ENCODE results near the gene MBTPS1.

MBTPS1 gene

GRCh38 chr16:84084570-84085270, 32.0 kb downstream of the MBTPS1 start:
- Histone ChIP-seq H3K36me3 (ENCODE audit: control insufficient read depth, insufficient read depth, low read length) (peaks cover 27% of the 10 kb centered on the region), H3K27me3 (replicated peaks; ENCODE audit: control insufficient read depth, insufficient read depth, low read length) (no peaks in the 10 kb centered on the region), H3K4me3 (replicated peaks; ENCODE audit: low read depth, low read length) (no peak overlapping the region)
- DNase-seq (ENCODE audit: extremely low read depth, insufficient read length), result peak; percentile 69
- peak; percentile 73 for TF ChIP-seq CTCF (IDR thresholded peaks at IDR 0.05; ENCODE audit: insufficient read depth, low read length, poor library complexity, severe bottlenecking)

- Histone ChIP-seq H3K4me3 (replicated peaks; ENCODE audit: low read depth, low read length) (no peak overlapping the region), H3K27me3 (replicated peaks; ENCODE audit: control insufficient read depth, insufficient read depth, low read length) (no peaks in the 10 kb centered on the region), H3K36me3 (ENCODE audit: control insufficient read depth, insufficient read depth, low read length) (peaks cover 24% of the 10 kb centered on the region)
- no peak for TF ChIP-seq CTCF (IDR thresholded peaks at IDR 0.05; ENCODE audit: insufficient read depth, low read length, poor library complexity, severe bottlenecking)
- DNase-seq (ENCODE audit: extremely low read depth, insufficient read length), result no peak
Observed at GRCh38 chr16:84082835-84083569, 33.7 kb downstream of the MBTPS1 start.

GRCh38 chr16:84082110-84082509, 34.6 kb downstream of the MBTPS1 start:
- no peak for DNase-seq (ENCODE audit: extremely low read depth, insufficient read length)
- H3K36me3 ChIP-seq (ENCODE audit: control insufficient read depth, insufficient read depth, low read length), result peaks cover 24% of the 10 kb centered on the region
- TF ChIP-seq CTCF (IDR thresholded peaks at IDR 0.05; ENCODE audit: insufficient read depth, low read length, poor library complexity, severe bottlenecking), result no peak
- H3K4me3 ChIP-seq (replicated peaks; ENCODE audit: low read depth, low read length), result no peak overlapping the region
- H3K27me3 ChIP-seq (replicated peaks; ENCODE audit: control insufficient read depth, insufficient read depth, low read length), result no peaks in the 10 kb centered on the region

GRCh38 chr16:84081446-84081989, 35.2 kb downstream of the MBTPS1 start:
- Histone ChIP-seq H3K4me3 (replicated peaks; ENCODE audit: low read depth, low read length) (no peak overlapping the region), H3K36me3 (ENCODE audit: control insufficient read depth, insufficient read depth, low read length) (peaks cover 20% of the 10 kb centered on the region), H3K27me3 (replicated peaks; ENCODE audit: control insufficient read depth, insufficient read depth, low read length) (no peaks in the 10 kb centered on the region)
- no peak for TF ChIP-seq CTCF (IDR thresholded peaks at IDR 0.05; ENCODE audit: insufficient read depth, low read length, poor library complexity, severe bottlenecking)
- DNase-seq (ENCODE audit: extremely low read depth, insufficient read length), result no peak

GRCh38 chr16:84080813-84081212, 35.9 kb downstream of the MBTPS1 start:
- DNase-seq (ENCODE audit: extremely low read depth, insufficient read length), result no peak
- Histone ChIP-seq H3K4me3 (replicated peaks; ENCODE audit: low read depth, low read length) (no peak overlapping the region), H3K36me3 (ENCODE audit: control insufficient read depth, insufficient read depth, low read length) (peaks cover 14% of the 10 kb centered on the region), H3K27me3 (replicated peaks; ENCODE audit: control insufficient read depth, insufficient read depth, low read length) (no peaks in the 10 kb centered on the region)
- TF ChIP-seq CTCF (IDR thresholded peaks at IDR 0.05; ENCODE audit: insufficient read depth, low read length, poor library complexity, severe bottlenecking), result no peak
